ENCODE results near the gene SMARCD3.
A peak's percentile ranks its signal among the peaks of the same experiment; 100 is the strongest.

Gene SMARCD3

DNA sequence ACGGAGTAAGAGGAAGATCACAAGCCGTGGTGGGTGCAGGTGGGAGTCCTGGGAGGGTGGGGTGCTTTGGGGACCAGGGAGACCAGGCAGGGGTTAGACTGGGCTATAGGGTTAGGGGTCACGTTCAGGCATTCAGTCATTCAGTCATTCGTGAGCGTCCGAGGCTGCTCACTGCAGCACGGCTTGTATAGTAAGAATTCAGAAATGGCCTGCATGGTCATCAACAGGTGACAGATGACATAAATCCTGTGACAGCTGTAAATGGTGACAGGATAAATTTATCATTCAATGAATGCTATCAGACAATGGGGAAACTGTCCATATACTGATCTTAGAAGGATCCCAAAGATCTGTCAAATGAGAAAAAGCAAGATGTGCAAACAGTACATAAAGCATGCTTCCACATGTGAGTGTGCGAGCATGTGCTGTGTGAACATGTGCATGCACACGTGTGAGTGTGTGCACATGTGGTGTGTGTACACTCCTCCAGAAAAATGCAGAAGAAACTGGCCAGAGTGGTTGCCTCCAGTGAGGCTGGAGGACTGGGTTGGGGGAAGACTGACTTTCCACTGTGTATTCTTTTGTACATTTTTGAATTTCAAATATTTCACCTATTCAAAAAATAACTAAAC, 32.0 kb upstream of the SMARCD3 start:
- Histone ChIP-seq H3K36me3 (ENCODE audit: control insufficient read depth, insufficient read depth, low read length) (no peaks in the 10 kb centered on the region), H3K4me3 (ENCODE audit: insufficient read depth, low read depth, low read length) (no peak overlapping the region), H3K27me3 (ENCODE audit: control insufficient read depth, insufficient read depth, low read length, poor library complexity, severe bottlenecking) (peaks cover 23% of the 10 kb centered on the region), H3K4me1 (ENCODE audit: control insufficient read depth, insufficient read depth, low read length) (peaks cover 7% of the 10 kb centered on the region), H3K9me3 (ENCODE audit: control insufficient read depth, low read length) (no peaks in the 10 kb centered on the region), H3K27ac (ENCODE audit: insufficient read depth, low read depth, low read length, poor library complexity, severe bottlenecking) (no peak overlapping the region)
- WGBS, 2 experiments: 93 to 94% methylated on average over 9 of the region's 9 CpGs

DNA sequence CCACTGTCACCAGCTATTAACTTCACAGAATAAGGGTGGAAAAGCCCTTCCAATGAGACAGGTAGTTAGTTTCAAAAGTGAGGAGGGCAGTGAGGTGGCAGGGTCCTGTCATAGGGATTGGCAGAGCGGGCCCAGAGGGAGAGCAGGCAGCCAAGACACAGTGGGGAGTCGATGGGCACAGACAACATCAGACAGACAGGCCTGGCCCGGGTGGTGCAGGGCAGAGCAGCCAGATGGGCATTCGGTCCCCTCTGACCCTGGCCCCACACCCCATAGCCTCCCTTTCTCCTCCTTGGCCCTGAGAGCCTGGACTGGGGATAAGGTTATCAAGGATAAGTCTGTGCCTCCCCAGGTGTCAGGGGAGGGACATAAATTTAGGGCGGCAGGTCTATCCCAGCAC, 31.4 kb upstream of the SMARCD3 start:
- no peak overlapping the region for H3K27ac ChIP-seq (ENCODE audit: insufficient read depth, low read depth, low read length, poor library complexity, severe bottlenecking)
- no peak overlapping the region for H3K4me3 ChIP-seq (ENCODE audit: insufficient read depth, low read depth, low read length)
- 86 to 92% methylated on average over 5 of the region's 5 CpGs for WGBS, 2 experiments
- peaks cover 27% of the 10 kb centered on the region for H3K27me3 ChIP-seq (ENCODE audit: control insufficient read depth, insufficient read depth, low read length, poor library complexity, severe bottlenecking)
- H3K4me1 ChIP-seq (ENCODE audit: control insufficient read depth, insufficient read depth, low read length): peaks cover 7% of the 10 kb centered on the region
- H3K9me3 ChIP-seq (ENCODE audit: control insufficient read depth, low read length): no peaks in the 10 kb centered on the region
- no peaks in the 10 kb centered on the region for H3K36me3 ChIP-seq (ENCODE audit: control insufficient read depth, insufficient read depth, low read length)

DNA sequence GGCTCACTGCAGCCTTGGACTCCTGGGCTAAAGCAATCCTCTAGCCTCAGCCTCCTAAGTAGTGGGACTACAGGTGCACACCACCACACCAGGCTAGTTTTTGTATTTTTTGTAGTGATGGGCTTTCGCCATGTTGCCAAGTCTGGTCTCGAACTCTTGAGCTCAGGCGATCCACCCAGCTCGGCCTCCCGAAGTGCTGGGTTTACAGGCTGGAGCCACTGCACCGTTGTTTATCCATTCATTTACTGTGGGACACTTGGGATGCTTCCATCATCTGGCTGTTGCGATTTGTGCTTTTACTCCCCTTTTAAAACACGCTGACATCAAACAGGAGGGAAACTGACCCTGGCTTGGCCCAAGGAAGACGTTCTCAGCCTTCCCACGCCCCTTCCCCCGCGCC, 30.5 kb upstream of the SMARCD3 start:
- no peak overlapping the region for H3K27ac ChIP-seq (ENCODE audit: insufficient read depth, low read depth, low read length, poor library complexity, severe bottlenecking)
- no peaks in the 10 kb centered on the region for H3K9me3 ChIP-seq (ENCODE audit: control insufficient read depth, low read length)
- peaks cover 27% of the 10 kb centered on the region for H3K27me3 ChIP-seq (ENCODE audit: control insufficient read depth, insufficient read depth, low read length, poor library complexity, severe bottlenecking)
- no peak overlapping the region for H3K4me3 ChIP-seq (ENCODE audit: insufficient read depth, low read depth, low read length)
- WGBS, 2 experiments: 91% methylated on average over 12 of the region's 12 CpGs
- H3K4me1 ChIP-seq (ENCODE audit: control insufficient read depth, insufficient read depth, low read length): peaks cover 7% of the 10 kb centered on the region
- H3K36me3 ChIP-seq (ENCODE audit: control insufficient read depth, insufficient read depth, low read length): no peaks in the 10 kb centered on the region

DNA sequence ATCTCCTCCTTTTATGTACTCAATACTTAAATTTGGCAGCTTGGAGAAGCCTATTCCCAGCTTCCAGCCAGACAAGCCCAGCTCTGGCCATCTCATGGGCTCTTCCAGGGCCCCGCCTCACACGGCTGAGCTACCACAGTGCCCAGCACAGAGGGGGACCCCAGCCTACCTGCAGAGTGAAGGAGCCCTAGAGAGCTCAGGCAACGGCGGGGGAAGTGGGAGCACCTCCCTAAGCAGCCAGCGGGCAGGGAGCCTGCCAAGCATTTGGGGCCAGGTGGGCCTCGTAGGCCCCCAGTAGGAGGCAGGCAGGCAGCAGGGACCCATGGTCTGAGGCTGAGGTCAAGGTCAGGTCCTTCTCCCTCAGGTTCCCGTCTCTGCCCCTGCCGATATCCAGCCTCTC, 29.1 kb upstream of the SMARCD3 start:
- Histone ChIP-seq H3K27ac (ENCODE audit: insufficient read depth, low read depth, low read length, poor library complexity, severe bottlenecking) (no peak overlapping the region), H3K4me3 (ENCODE audit: insufficient read depth, low read depth, low read length) (no peak overlapping the region), H3K4me1 (ENCODE audit: control insufficient read depth, insufficient read depth, low read length) (peaks cover 7% of the 10 kb centered on the region), H3K9me3 (ENCODE audit: control insufficient read depth, low read length) (no peaks in the 10 kb centered on the region), H3K27me3 (ENCODE audit: control insufficient read depth, insufficient read depth, low read length, poor library complexity, severe bottlenecking) (peaks cover 27% of the 10 kb centered on the region), H3K36me3 (ENCODE audit: control insufficient read depth, insufficient read depth, low read length) (no peaks in the 10 kb centered on the region)
- 71 to 80% methylated on average over 8 of the region's 8 CpGs for WGBS, 2 experiments

DNA sequence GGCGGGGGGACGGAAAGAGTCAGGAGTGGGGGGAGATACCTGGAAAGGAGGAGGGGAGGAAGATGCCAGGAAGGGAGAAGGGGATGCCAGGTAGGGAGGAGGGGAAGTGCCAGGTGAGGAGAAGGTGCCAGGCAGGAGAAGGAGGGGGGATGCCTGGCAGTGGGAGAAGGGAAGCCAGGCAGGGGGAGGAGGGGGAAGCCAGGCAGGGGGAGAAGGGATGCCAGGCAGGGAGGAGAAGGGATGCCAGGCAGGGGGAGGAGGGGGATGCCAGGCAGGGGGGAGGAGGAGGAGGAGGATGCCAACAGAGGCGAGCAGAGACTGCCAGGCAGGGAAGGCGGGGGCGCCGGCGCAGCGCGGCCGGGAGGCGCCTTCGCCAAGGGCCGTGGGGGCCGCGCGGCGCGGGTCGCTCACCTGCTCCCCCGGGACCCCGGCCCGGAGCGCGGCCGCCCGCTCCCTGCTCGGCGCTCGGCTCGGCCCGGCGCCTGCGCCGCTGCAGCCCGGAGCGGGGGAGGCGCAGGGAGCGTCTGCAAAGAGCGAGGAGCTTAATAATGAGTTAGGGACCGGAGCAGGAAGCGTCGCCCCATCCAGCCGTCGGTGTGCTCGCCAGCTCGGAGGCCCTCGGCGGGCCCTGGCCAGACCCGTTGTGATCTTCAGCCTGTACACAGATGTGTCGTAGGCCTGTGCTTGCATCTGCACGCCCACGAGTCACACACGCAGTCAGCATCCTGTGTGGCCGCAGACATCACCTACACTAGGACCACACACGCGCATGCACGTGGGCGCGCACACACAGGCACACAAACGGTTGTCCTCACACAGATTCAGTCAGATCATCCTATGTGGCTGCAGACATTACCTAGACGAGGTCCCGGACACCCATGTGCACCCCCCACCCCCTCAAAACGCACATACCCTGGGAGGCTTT, 28.4 kb upstream of the SMARCD3 start:
- H3K9me3 ChIP-seq (ENCODE audit: control insufficient read depth, low read length): no peaks in the 10 kb centered on the region
- peak overlapping the region; percentile 22 for H3K4me3 ChIP-seq (ENCODE audit: insufficient read depth, low read depth, low read length)
- H3K4me1 ChIP-seq (ENCODE audit: control insufficient read depth, insufficient read depth, low read length): peaks cover 7% of the 10 kb centered on the region
- H3K27ac ChIP-seq (ENCODE audit: insufficient read depth, low read depth, low read length, poor library complexity, severe bottlenecking): no peak overlapping the region
- peaks cover 25% of the 10 kb centered on the region for H3K27me3 ChIP-seq (ENCODE audit: control insufficient read depth, insufficient read depth, low read length, poor library complexity, severe bottlenecking)
- H3K36me3 ChIP-seq (ENCODE audit: control insufficient read depth, insufficient read depth, low read length): no peaks in the 10 kb centered on the region
- WGBS, 2 experiments: 13% methylated on average over 63 of the region's 63 CpGs

DNA sequence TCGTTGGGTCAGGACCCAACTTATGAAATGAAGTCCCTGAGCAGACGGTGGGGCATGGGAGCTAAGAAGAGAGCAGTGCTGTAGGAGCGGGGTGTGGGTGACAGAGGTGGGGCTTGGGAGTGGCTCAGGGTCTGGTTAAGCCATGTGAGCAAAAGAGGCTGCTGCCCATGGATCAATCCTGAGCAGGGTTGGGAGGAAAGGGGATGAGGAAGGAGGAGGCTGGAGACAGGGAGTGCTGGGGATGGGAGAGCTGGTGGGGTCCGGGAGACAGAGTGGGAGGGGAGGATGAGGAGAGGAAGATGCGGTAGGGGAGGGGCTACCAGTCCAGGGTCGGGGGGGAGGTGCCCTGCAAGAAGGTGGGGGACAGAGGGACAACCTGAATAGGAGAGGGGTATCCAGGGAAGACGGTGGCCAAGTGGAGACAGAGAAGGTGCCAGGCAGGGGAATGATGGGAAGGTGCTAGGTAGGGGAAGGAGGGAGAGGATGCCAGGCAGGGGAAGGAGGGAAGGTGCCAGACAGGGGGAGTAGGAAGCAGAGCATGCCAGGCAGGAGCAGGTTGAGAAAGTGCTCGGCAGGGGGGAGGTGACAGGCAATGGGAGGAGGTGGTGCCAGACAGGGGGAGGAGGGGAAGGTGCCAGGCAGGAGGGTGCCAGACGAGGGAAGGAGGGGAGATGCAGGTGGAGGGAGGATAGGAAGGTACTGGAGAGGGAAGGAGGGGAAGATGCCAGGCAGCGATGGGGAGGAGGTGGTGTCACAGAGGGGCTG, 27.5 kb upstream of the SMARCD3 start:
- WGBS, 2 experiments: 21 to 30% methylated on average over 10 of the region's 10 CpGs
- no peak overlapping the region for H3K27ac ChIP-seq (ENCODE audit: insufficient read depth, low read depth, low read length, poor library complexity, severe bottlenecking)
- H3K4me3 ChIP-seq (ENCODE audit: insufficient read depth, low read depth, low read length): no peak overlapping the region
- H3K27me3 ChIP-seq (ENCODE audit: control insufficient read depth, insufficient read depth, low read length, poor library complexity, severe bottlenecking): peaks cover 25% of the 10 kb centered on the region
- no peaks in the 10 kb centered on the region for H3K36me3 ChIP-seq (ENCODE audit: control insufficient read depth, insufficient read depth, low read length)
- no peaks in the 10 kb centered on the region for H3K9me3 ChIP-seq (ENCODE audit: control insufficient read depth, low read length)
- peaks cover 7% of the 10 kb centered on the region for H3K4me1 ChIP-seq (ENCODE audit: control insufficient read depth, insufficient read depth, low read length)

DNA sequence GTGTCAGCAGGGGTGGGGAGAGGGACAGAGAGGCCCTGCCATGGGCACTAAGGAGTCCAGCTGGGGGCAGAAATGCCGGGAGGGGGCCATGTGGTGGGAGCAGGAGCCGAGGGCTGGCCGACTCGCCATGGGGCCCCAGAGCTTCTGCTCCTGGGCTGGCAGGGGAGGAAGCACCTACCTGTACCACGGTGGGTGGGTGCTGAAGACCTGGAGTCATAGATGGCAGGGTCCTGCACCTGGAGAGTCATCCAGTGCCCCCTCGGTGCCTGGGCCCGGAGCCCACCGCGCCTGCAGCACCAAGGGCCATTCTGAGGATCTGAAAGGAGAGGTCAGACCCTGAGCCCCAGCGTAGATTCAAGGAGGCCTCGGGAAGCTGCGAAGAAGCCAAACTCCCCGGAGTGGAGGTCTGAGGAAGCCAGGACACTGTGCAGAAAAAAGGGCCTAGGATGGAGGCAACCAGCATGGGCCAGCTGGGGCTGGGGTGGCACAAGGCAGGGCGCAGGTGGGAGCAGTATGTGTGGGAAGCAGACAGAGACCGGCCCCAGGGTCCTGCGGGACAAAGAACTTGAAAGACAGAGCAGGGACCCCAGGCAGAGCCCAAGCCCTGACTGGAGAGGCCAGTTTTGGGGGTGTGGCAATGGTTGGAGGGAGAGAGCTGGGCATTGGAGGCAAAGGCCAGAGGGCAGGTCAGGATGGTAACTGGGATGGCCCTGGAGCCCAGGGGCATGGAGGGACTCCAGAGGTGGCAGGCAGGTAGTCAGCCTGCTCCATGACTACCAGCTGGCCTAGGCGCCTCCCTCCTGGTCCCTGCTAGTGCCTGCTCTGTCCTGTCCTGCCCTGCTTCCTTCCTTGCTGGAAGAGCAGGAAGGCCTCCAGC, 26.7 kb upstream of the SMARCD3 start:
- Histone ChIP-seq H3K27me3 (ENCODE audit: control insufficient read depth, insufficient read depth, low read length, poor library complexity, severe bottlenecking) (peaks cover 25% of the 10 kb centered on the region), H3K36me3 (ENCODE audit: control insufficient read depth, insufficient read depth, low read length) (no peaks in the 10 kb centered on the region), H3K4me3 (ENCODE audit: insufficient read depth, low read depth, low read length) (no peak overlapping the region), H3K4me1 (ENCODE audit: control insufficient read depth, insufficient read depth, low read length) (peaks cover 7% of the 10 kb centered on the region), H3K9me3 (ENCODE audit: control insufficient read depth, low read length) (no peaks in the 10 kb centered on the region), H3K27ac (ENCODE audit: insufficient read depth, low read depth, low read length, poor library complexity, severe bottlenecking) (no peak overlapping the region)
- 84 to 86% methylated on average over 17 of the region's 17 CpGs for WGBS, 2 experiments

DNA sequence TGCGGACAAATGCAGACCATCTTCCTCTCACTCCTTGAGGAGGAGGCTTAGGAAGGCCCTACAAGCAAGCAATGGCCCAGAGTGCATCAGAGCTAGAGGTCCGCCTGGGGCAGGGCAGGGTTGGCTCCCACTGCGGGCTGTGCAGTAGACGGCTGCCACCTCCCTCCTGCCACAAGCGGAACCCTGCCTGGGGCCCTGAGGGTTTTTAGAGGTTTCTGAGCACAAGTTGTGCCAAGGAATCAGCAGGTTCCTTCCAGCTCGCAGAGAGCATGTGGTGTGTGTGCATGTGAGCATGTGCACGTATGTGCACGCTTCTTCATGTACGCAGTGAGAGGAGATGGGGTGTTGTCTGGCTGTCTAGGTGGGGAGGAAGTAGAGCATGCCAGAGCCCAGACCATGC, 25.9 kb upstream of the SMARCD3 start:
- Histone ChIP-seq H3K4me3 (ENCODE audit: insufficient read depth, low read depth, low read length) (no peak overlapping the region), H3K9me3 (ENCODE audit: control insufficient read depth, low read length) (no peaks in the 10 kb centered on the region), H3K36me3 (ENCODE audit: control insufficient read depth, insufficient read depth, low read length) (no peaks in the 10 kb centered on the region), H3K27ac (ENCODE audit: insufficient read depth, low read depth, low read length, poor library complexity, severe bottlenecking) (no peak overlapping the region), H3K27me3 (ENCODE audit: control insufficient read depth, insufficient read depth, low read length, poor library complexity, severe bottlenecking) (peaks cover 25% of the 10 kb centered on the region), H3K4me1 (ENCODE audit: control insufficient read depth, insufficient read depth, low read length) (peaks cover 7% of the 10 kb centered on the region)
- WGBS, 2 experiments: 93% methylated on average over 9 of the region's 9 CpGs

DNA sequence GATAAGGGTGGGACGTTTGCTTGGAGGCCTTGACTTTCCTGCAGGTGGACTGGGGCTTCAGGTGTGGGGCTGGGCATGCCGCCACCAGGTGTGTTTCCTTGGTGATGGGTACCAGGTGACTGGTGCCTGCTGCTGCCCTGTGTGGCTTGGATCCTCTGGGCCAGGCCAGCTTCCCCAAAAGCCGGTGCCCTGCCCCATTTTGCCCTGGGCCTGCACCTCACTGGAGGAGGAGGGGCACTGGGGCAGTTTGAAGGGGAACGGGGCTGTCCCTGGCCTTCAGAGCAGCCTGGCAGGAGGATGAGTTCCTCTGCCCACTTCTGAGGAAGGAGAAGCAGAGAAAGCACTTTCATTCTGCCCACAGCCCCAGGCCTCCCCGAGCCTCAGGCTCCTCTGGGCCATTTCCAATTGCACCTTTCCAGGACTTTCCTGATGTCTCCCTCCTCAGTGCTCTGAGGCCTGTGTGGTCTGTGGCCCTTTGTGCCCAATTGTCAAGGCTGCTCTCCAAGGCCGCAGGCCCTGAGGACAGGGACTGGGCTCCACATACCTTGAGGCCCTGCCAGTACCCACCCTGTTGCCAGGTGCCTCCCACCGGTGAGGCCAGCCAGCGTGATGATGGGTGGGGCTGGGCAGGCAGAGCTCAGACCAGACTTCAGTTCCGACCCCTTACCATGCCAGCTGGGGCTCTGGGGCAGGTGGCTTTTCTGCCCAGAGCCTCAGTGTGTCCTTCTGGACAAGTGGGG, 25.3 kb upstream of the SMARCD3 start:
- no peak overlapping the region for H3K4me3 ChIP-seq (ENCODE audit: insufficient read depth, low read depth, low read length)
- no peak overlapping the region for H3K27ac ChIP-seq (ENCODE audit: insufficient read depth, low read depth, low read length, poor library complexity, severe bottlenecking)
- H3K27me3 ChIP-seq (ENCODE audit: control insufficient read depth, insufficient read depth, low read length, poor library complexity, severe bottlenecking): peaks cover 25% of the 10 kb centered on the region
- H3K9me3 ChIP-seq (ENCODE audit: control insufficient read depth, low read length): no peaks in the 10 kb centered on the region
- WGBS, 2 experiments: 86% methylated on average over 9 of the region's 9 CpGs
- no peaks in the 10 kb centered on the region for H3K36me3 ChIP-seq (ENCODE audit: control insufficient read depth, insufficient read depth, low read length)
- H3K4me1 ChIP-seq (ENCODE audit: control insufficient read depth, insufficient read depth, low read length): peaks cover 7% of the 10 kb centered on the region
